C4-2B (cell line): Measurements from ENCODE around the gene WAC.

ENCODE experiments used
- H3K27ac ChIP-seq: fragments of 450-650 bp; 2 replicates; pipeline ENCODE4 v1.5.1; 2017
- ZFX ChIP-seq: fragments of 450-650 bp; IDR thresholded peaks from 2 replicates; pipeline ENCODE4 v1.6.1; 2017
- TF ChIP-seq, protein P1 (sequence below): fragments of 450-650 bp; conservative IDR thresholded peaks from 2 replicates; pipeline ENCODE4 v1.5.1; 2017; ENCODE audit warnings: mild to moderate bottlenecking

WAC gene

DNA sequence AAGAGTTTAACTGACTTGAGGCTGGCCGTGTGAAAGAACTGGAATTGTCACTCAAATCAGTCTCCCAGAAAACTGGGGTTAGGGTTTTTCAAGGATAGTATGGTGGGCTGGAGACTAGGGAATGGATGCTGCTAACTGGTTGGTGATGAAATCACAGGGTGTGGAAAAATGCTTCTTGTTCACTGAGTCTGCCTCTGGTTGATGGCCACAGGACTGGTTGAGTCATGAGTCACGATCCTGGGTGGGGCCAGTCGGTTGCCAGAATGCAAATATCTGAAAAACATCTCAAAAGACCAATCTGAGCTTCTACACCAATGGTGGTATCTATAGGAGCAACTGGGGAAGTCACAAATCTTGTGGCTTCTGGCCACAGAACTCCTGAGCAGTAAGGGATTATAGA, 128.1 kb downstream of the WAC start:
- TF ChIP-seq ZFX: no peak
- TF ChIP-seq, protein P1, sequence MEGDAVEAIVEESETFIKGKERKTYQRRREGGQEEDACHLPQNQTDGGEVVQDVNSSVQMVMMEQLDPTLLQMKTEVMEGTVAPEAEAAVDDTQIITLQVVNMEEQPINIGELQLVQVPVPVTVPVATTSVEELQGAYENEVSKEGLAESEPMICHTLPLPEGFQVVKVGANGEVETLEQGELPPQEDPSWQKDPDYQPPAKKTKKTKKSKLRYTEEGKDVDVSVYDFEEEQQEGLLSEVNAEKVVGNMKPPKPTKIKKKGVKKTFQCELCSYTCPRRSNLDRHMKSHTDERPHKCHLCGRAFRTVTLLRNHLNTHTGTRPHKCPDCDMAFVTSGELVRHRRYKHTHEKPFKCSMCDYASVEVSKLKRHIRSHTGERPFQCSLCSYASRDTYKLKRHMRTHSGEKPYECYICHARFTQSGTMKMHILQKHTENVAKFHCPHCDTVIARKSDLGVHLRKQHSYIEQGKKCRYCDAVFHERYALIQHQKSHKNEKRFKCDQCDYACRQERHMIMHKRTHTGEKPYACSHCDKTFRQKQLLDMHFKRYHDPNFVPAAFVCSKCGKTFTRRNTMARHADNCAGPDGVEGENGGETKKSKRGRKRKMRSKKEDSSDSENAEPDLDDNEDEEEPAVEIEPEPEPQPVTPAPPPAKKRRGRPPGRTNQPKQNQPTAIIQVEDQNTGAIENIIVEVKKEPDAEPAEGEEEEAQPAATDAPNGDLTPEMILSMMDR: no peak
- H3K27ac ChIP-seq: no peak overlapping the region

DNA sequence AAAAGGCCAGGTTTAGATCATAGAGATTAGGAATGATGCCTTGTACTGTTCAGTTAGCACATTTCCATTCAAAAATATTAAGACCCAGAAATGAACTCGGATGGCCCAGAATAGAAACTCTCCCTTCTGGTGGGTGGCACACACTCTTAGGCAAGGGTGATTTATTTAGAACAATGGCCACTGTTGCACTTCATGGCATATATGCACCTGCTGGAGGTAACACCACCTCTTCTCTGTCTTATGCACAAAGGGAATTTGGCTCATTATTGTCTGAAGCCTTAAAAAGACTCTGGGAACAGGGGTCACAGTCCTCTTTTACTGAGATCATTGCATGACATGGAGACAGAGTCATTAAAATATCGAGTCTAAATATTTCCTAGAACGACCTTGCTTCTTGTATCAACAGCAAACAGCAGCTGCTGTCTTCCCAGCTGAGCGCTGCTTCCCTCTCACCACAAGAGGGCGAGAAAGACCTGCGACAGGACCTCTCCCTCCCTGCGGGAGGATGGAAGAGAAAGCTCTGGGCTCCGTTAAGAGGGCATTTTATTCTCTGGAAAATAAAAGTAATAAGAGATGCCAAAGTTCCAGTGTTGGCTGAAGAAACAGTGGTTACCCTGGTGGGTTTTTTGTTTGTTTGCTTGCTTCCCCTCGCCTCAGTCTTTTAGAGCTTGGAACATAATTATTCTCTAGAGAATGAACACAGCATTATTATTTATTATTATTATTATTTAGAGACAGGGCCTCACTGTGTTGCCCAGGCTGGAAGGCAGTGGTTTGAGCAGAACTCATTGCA, 130.9 kb downstream of the WAC start:
- H3K27ac ChIP-seq: no peak overlapping the region
- TF ChIP-seq ZFX: no peak
- TF ChIP-seq, protein P1: peak; percentile 99

GRCh38 chr10:28664369-28664740, 131.4 kb downstream of the WAC start:
- no peak for TF ChIP-seq ZFX
- TF ChIP-seq, protein P1: no peak
- H3K27ac ChIP-seq: no peak overlapping the region

- H3K27ac ChIP-seq: no peak overlapping the region
- TF ChIP-seq, protein P1: no peak
- no peak for TF ChIP-seq ZFX
Observed at GRCh38 chr10:28666751-28667467, 134.0 kb downstream of the WAC start.

- TF ChIP-seq, protein P1: no peak
- TF ChIP-seq ZFX: no peak
- H3K27ac ChIP-seq: no peak overlapping the region
Observed at GRCh38 chr10:28668363-28669226, 135.7 kb downstream of the WAC start.

DNA sequence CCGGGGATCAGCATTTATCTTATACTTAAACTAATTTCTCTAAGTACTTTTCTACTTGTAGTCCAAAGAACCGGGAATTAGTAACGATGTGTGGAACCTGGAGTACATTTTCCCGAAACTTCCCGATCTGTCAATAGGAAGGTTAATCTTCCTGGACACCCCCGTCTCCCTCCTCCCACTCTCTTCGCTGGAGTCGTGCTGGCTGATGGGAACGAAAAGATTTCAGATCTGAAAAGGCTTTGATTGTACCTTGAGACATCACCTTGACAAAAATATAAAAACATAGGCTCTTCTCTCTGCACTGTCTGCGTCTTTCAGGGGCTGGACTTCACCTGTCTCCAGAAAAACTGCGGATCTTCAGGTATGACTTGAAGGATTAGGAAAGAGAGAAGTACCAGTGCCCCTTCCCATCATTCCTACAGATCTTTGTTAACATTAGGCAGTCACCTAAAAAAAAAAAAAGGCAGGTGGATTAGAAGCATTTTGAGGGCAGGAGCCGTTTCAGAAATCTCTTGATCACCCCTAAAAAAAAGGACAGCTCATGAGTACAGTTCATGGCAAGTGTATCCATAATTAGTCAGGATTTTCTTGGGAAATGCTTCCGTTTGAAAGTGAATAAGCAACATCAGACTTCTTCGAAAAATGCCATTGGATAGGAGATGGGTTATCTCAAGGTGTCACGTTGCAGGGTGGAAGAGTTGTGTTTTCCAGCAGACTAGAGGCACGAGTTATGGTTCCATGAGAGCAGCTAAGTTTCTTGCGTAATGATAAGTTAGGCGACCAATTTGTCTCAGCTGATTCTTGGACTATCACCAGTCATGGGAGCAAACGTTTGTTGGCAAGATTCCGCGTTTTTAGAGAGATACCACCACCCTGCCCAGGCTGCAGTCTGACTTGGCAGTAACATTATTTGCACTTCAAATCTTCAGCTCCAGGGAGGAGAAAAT, 136.6 kb downstream of the WAC start:
- H3K27ac ChIP-seq: peak overlapping the region; percentile 48; the same call in 1 of the 2 replicates
- no peak for TF ChIP-seq ZFX
- TF ChIP-seq, protein P1: no peak
